ENCODE data around the gene C4orf33. TPM values are rescaled to one million over a fixed set of nuclear protein-coding genes. Genes with fewer than 3 reads are reported as not detected.
"Not testable (repeated sequence)": the region's sequence is repeated elsewhere in the genome, so short reads cannot be mapped to it uniquely, and the experiment has no call there.

The C4orf33 gene
- total RNA-seq, 2 donors from 2014 or later = 14.9 to 31.2 TPM

- H3K27me3 ChIP-seq = no peaks in the 10 kb centered on the region
- intact Hi-C loops (cut with DNase I) = no loop called here
- TF ChIP-seq CTCF (IDR thresholded peaks at IDR 0.05) = no peak
Measured at GRCh38 chr4:129110931-129111330, 15.0 kb downstream of the C4orf33 start.

GRCh38 chr4:129111919-129112318 lies 16.0 kb downstream of the C4orf33 start:
- Histone ChIP-seq H3K4me1 (no peaks in the 10 kb centered on the region), H3K36me3 (no peaks in the 10 kb centered on the region), H3K9ac (ENCODE audit: low read depth in 2 of 2, low read length in 2 of 2) (no peak overlapping the region), H3K27ac (no peak overlapping the region), H3K27me3 (no peaks in the 10 kb centered on the region), H3K9me3 (no peaks in the 10 kb centered on the region), H3K4me3 (no peak overlapping the region)
- no peak for TF ChIP-seq CTCF (IDR thresholded peaks at IDR 0.05)
- DNase-seq = no peak
- intact Hi-C loops (cut with DNase I) = no loop called here

More at GRCh38 chr4:129110931-129111330, 15.0 kb downstream of the C4orf33 start:
- DNase-seq = no peak
- Histone ChIP-seq H3K27ac (no peak overlapping the region), H3K9ac (ENCODE audit: low read depth in 2 of 2, low read length in 2 of 2) (no peak overlapping the region), H3K4me1 (no peaks in the 10 kb centered on the region), H3K36me3 (no peaks in the 10 kb centered on the region), H3K4me3 (no peak overlapping the region), H3K9me3 (no peaks in the 10 kb centered on the region)

GRCh38 chr4:129113434-129113833 lies 17.5 kb downstream of the C4orf33 start:
- no peak for DNase-seq
- Histone ChIP-seq H3K27ac (no peak overlapping the region), H3K4me1 (no peaks in the 10 kb centered on the region), H3K9ac (ENCODE audit: low read depth in 2 of 2, low read length in 2 of 2) (no peak overlapping the region), H3K27me3 (no peaks in the 10 kb centered on the region), H3K36me3 (no peaks in the 10 kb centered on the region), H3K9me3 (no peaks in the 10 kb centered on the region), H3K4me3 (no peak overlapping the region)
- no peak for TF ChIP-seq CTCF (IDR thresholded peaks at IDR 0.05)
- intact Hi-C loops (cut with DNase I) = no loop called here

- H3K9me3 ChIP-seq = no peaks in the 10 kb centered on the region
- no peaks in the 10 kb centered on the region for H3K4me1 ChIP-seq
- no peak overlapping the region for H3K9ac ChIP-seq (ENCODE audit: low read depth in 2 of 2, low read length in 2 of 2)
- no peak overlapping the region for H3K4me3 ChIP-seq
- H3K27ac ChIP-seq = no peak overlapping the region
- H3K27me3 ChIP-seq = no peaks in the 10 kb centered on the region
- DNase-seq = no peak
- intact Hi-C loops (cut with DNase I) = no loop called here
- no peak for TF ChIP-seq CTCF (IDR thresholded peaks at IDR 0.05)
- no peaks in the 10 kb centered on the region for H3K36me3 ChIP-seq
Measured at GRCh38 chr4:129113919-129114318, 18.0 kb downstream of the C4orf33 start.

GRCh38 chr4:129117705-129118104 lies 21.8 kb downstream of the C4orf33 start:
- no peaks in the 10 kb centered on the region for H3K27me3 ChIP-seq
- H3K4me3 ChIP-seq = no peak overlapping the region
- H3K27ac ChIP-seq = no peak overlapping the region
- H3K9ac ChIP-seq (ENCODE audit: low read depth in 2 of 2, low read length in 2 of 2) = no peak overlapping the region
- intact Hi-C loops (cut with DNase I) = no loop called here
- no peak for DNase-seq
- no peaks in the 10 kb centered on the region for H3K9me3 ChIP-seq
- H3K4me1 ChIP-seq = no peaks in the 10 kb centered on the region
- no peaks in the 10 kb centered on the region for H3K36me3 ChIP-seq
- no peak for TF ChIP-seq CTCF (IDR thresholded peaks at IDR 0.05)

GRCh38 chr4:129126614-129127013 lies 30.7 kb downstream of the C4orf33 start:
- intact Hi-C loops (cut with DNase I) = not testable (repeated sequence)

More at GRCh38 chr4:129126614-129127013, 30.7 kb downstream of the C4orf33 start:
- H3K9ac ChIP-seq (ENCODE audit: low read depth in 2 of 2, low read length in 2 of 2); DNase-seq; H3K9me3 ChIP-seq; H3K27me3 ChIP-seq; H3K27ac ChIP-seq; H3K36me3 ChIP-seq; H3K4me3 ChIP-seq; H3K4me1 ChIP-seq: not testable (repeated sequence)

All from colonic mucosa (tissue), 4 donors.